A673 (cell line): ENCODE measurements around the gene TFB2M.
"Not testable (repeated sequence)": the region's sequence is repeated elsewhere in the genome, so short reads cannot be mapped to it uniquely, and the experiment has no call there.

Source experiments
- EZH2 ChIP-seq: fragments of 200-600 bp; sonication (generic); IDR thresholded peaks from 2 replicates; pipeline ENCODE4 v1.6.1; 2017; ENCODE audit warnings: borderline replicate concordance, low read depth, mild to moderate bottlenecking, mixed read lengths, antibody characterized with exemption, low read length; ENCODE audit not compliant: poor library complexity, severe bottlenecking
- TF ChIP-seq, protein P1 (sequence below): fragments of 300-800, 200-600 bp; sonication (generic); conservative IDR thresholded peaks from 2 replicates; pipeline ENCODE4 v1.5.1; 2017; ENCODE audit warnings: low read depth, mild to moderate bottlenecking, antibody characterized with exemption, low read length, moderate library complexity, mixed read lengths

DNA sequence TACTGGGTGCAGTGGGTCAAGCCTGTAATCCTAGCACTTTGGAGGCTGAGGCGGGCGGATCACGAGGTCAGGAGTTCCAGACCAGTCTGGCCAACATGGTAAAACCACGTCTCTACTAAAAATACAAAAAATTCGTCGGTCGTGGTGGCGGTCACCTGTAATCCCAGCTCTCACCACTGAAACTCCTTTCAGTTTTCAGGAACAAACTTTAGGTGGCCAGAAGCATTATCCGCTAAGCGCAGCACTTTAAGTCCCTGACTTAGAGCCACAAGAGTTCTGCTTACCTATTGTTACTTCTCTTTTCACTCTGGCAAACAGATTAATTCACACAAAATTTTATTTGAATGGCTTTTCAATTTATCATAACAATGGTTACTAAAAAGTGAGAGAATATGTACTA, 5.2 kb downstream of the TFB2M start:
- TF ChIP-seq, protein P1, sequence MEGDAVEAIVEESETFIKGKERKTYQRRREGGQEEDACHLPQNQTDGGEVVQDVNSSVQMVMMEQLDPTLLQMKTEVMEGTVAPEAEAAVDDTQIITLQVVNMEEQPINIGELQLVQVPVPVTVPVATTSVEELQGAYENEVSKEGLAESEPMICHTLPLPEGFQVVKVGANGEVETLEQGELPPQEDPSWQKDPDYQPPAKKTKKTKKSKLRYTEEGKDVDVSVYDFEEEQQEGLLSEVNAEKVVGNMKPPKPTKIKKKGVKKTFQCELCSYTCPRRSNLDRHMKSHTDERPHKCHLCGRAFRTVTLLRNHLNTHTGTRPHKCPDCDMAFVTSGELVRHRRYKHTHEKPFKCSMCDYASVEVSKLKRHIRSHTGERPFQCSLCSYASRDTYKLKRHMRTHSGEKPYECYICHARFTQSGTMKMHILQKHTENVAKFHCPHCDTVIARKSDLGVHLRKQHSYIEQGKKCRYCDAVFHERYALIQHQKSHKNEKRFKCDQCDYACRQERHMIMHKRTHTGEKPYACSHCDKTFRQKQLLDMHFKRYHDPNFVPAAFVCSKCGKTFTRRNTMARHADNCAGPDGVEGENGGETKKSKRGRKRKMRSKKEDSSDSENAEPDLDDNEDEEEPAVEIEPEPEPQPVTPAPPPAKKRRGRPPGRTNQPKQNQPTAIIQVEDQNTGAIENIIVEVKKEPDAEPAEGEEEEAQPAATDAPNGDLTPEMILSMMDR: not testable (repeated sequence)
- TF ChIP-seq EZH2: not testable (repeated sequence)
